NCI-H446 (cell line): ENCODE measurements around the gene SHQ1.
"Not testable (repeated sequence)": the region's sequence is repeated elsewhere in the genome, so short reads cannot be mapped to it uniquely, and the experiment has no call there.

Experiments
- DNase-seq, 2 experiments: peaks; one replicate each; lab custom pipeline; 2025; lab: John Stamatoyannopoulos, UW

SHQ1 gene

GRCh38 chr3:72800869-72801268, 47.4 kb downstream of the SHQ1 start:
- no peak for DNase-seq

- no peak for DNase-seq
Measured at GRCh38 chr3:72798552-72799195, 49.6 kb downstream of the SHQ1 start.

- DNase-seq: peak in 1 of 2 experiments; percentile 45
Measured at GRCh38 chr3:72797773-72798543, 50.3 kb downstream of the SHQ1 start.

DNA sequence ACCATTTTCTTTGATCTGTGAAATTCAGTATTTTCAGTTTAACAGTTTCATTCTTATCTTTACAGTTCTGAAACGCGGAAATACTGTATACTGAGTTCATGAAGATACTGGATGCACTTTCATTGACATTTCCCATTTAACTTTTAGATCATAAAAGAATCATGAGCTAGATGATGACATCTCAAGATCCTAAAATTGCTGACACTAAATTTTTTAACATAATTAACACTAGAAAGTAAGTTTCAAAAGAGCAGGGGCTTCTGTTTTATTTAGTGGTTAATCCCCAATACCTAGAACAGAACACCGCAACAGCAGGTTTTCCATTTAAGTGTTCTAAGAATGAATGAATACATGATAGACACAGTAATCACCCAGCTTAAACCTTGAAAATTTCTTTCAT, 54.2 kb downstream of the SHQ1 start:
- DNase-seq: no peak

DNA sequence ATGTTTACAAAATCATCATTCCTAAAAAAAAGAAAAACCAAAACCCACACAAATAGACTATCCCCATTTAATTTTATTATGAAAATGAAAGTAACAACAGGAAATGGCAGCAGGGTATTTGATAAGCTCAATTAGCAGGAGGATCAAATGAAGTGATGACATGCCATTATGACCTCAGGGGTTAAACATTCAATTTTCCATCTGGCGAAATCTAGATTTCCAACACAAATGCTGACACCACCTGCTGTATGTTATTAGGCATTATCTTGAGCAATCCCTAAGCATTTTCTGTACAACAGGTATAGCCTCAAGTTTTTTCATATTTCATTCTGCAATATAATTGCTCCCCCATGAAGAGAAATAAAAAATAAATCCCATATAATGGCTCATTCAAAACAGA, 57.1 kb downstream of the SHQ1 start:
- no peak for DNase-seq

- DNase-seq: no peak
Measured at GRCh38 chr3:72789786-72790185, 58.5 kb downstream of the SHQ1 start.

- not testable (repeated sequence) for DNase-seq
Measured at GRCh38 chr3:72788232-72788631, 60.0 kb downstream of the SHQ1 start.

- DNase-seq: no peak
Measured at GRCh38 chr3:72786668-72787067, 61.6 kb downstream of the SHQ1 start.

- DNase-seq: no peak
Measured at GRCh38 chr3:72784226-72784625, 64.0 kb downstream of the SHQ1 start.

DNA sequence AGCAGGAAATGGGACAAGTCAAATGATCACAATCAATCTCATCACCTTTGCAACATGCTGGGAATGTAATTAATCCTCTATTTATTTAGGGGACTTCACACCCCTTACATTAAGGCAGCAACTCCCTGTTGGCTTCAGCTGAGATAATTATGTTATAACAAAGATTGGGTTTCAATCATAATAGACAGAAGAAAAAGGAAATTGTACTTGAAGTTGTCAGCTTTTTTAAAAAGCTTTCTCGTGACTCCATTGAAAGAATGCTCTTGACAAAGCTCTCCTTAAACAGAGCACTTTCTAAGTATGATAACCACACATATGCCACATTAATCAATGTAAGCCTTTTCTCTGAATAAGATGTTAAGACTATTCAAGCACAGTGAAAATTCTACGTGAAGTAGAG, 65.7 kb downstream of the SHQ1 start:
- DNase-seq: no peak

DNA sequence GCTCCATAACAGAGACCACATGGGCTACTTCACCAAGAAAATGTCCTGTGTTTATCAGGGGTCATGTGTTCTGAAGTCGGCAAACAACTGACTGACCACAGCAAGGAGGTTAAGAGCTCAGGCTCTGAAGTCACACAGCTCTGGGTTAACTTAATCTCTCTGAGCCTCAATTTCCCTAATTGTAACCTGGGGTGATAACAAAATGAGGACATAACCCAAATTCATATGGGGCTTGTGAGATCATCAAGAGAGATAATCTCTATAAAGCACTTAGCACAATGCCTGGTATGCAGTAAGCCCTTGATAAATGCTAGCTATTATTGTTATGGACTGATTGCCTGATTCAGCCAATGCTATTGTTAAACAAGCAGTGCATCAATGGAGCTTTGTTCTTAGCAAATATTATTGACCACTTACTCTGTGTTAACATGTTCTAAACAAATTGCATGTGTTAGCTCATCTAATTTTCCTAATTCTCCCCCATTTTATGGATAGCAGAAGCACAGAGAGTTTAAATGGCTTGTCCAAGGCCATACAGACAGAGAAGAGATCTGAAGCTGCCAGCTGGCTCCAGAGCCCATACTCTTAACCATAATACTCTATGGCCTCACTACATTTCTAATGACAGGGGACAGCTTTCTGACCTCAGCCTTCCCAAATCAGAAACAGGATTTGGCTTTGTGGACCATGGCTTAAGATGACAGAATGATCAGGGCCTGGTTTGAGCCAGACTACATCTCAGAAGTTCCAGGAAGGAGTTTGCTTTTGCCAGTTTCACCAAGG, 78.3 kb downstream of the SHQ1 start:
- no peak for DNase-seq

- peak in 1 of 2 experiments; percentile 46 for DNase-seq
Measured at GRCh38 chr3:72768936-72769335, 79.3 kb downstream of the SHQ1 start.

DNA sequence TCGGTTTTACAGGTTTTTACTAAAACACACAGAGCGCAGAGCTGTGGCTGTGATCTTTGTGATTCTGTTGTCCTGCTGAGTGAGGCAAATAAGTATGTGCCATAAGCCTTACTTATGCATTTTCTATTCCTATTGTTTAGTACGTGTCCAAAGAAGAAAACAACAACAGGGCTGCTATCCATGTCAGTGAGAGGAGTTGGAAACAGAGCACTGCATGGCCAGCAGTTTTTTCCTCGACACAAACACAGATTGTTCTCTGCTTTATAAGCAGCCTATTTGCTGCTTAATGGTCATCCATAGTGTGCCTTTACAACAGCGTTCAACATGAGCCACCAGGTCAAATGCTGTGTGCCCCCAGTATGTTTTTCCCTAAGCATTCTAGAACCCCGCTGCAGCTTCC, 79.8 kb downstream of the SHQ1 start:
- no peak for DNase-seq

GRCh38 chr3:72768006-72768441, 80.2 kb downstream of the SHQ1 start:
- no peak for DNase-seq

GRCh38 chr3:72766866-72767265, 81.4 kb downstream of the SHQ1 start:
- no peak for DNase-seq

- no peak for DNase-seq
Measured at GRCh38 chr3:72763751-72764440, 84.3 kb downstream of the SHQ1 start.

DNA sequence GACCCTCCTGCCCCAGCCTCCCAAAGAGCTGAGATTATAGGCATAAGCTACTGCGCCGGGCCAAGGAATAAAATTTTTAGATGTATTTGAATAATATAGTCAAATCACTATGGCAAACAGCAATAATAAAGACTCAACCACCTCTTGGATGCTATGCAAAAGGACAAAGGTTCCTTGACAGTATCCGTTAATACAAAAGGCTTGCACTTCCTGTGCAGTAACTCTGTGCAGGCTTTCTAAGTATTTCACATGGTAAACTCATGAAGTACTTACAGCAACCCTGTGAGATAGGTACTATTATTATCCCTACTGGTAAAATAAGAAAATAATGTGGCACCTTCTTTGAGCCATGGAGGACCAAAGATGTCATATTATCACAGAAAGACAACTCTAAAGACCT, 86.8 kb downstream of the SHQ1 start:
- no peak for DNase-seq

DNA sequence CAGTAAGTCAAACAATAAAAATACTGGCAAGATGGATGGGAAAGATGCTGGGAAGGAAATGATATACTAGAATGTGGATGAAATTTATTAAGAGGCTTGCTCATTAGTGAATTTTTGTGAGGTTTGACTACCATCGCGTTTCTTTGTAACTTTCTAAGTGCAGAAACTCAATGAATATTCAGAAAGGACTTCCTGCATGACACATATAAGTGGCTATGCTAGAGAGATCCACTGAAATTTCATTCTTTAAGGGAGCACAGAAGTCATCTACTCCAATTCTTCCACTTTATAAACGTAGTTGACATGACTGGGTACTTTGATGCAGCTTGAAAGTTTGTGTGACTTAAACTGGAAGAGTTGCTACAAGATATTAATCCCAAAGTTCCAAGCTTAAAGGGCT, 88.0 kb downstream of the SHQ1 start:
- no peak for DNase-seq

- DNase-seq: no peak
Measured at GRCh38 chr3:72756900-72757299, 91.3 kb downstream of the SHQ1 start.

DNA sequence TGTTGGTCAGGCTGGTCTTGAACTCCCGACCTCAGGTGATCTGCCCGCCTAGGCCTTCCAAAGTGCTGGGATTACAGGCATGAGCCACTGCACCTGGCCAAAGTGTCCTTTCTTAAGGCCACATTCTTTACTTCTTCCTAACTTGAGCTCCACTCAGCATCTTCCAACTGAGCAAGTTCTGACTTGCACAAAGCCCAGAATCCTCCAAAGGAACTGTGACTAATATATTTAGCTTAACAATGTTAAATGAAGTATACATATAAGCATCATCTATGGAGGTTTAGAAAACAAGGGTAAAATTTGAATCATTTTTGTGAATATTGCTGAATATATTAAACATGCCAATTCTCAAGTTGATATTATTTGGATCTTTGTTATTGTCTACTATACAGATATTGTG, 93.7 kb downstream of the SHQ1 start:
- DNase-seq: no peak

GRCh38 chr3:72753495-72753894, 94.8 kb downstream of the SHQ1 start:
- DNase-seq: no peak

DNA sequence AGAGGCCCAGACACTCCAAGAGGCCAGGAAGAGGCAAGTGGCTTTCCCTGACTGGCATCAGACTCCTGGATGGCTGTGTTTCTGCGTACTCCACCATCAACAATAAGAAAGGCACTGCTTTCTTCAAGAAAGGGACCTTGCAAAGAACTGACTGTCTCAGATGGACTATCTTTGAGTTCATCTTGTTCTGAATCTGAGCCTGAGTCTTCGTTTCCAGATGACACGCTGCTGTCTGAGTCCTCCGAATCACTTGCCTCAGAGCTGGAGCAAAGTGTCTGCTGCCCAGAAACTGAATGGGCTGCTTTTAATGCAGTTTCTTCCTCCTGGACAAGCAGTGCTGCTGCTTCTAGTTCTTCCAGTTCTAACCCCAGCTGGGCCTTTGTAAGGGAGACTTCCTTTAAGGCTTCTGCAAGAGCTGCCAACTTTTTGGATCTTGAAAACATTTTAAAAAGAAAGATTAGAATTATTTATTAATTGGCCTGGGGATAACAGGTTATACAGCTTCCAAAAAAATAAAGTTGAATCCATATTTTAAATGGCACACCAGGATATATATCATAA, 97.8 kb downstream of the SHQ1 start:
- DNase-seq: no peak
